Mucosa of stomach (tissue), 1 donor: ENCODE measurements around the gene POGLUT3.

Source experiments
- H3K27me3 ChIP-seq: one replicate; pipeline ENCODE4 v1.7.0; 2013; ENCODE audit warnings: mild to moderate bottlenecking, low read length; ENCODE audit not compliant: control insufficient read depth, insufficient read depth
- H3K36me3 ChIP-seq: one replicate; pipeline ENCODE4 v1.7.0; 2013; ENCODE audit warnings: low read length; ENCODE audit not compliant: control insufficient read depth, insufficient read depth
- H3K4me1 ChIP-seq: one replicate; pipeline ENCODE4 v1.7.0; 2013; ENCODE audit warnings: mild to moderate bottlenecking, low read length; ENCODE audit not compliant: control insufficient read depth, insufficient read depth
- H3K4me3 ChIP-seq: one replicate; pipeline ENCODE4 v1.7.0; 2013; ENCODE audit warnings: low read length
- H3K9ac ChIP-seq: one replicate; pipeline ENCODE4 v1.7.0; 2013; ENCODE audit warnings: mild to moderate bottlenecking, low read length, moderate library complexity
- H3K9me3 ChIP-seq: one replicate; pipeline ENCODE4 v1.7.0; 2013; ENCODE audit warnings: mild to moderate bottlenecking, low read length, moderate library complexity; ENCODE audit not compliant: control insufficient read depth
- donor health status: Pancreatic carcinoma.

The POGLUT3 gene

DNA sequence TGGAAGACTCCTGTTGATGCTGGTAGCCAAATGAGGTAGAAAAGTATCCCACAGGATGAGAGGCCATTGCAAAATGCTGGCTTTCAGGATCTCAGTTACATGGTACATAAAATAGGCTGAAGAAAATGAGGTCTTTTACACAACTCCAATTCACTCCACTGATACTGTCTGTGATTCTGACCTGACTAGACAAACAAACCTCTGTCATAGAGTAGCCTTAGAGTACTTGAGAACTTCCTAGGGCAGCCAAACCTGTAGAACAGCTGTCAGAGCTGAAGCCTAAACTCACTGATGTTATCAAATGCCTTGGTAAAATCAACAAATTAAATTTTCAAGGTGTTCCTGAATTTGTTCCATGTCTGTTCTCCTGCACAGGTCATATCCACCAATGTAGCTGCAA, 26.2 kb upstream of the POGLUT3 start:
- no peaks in the 10 kb centered on the region for H3K36me3 ChIP-seq
- no peaks in the 10 kb centered on the region for H3K9me3 ChIP-seq
- no peaks in the 10 kb centered on the region for H3K4me1 ChIP-seq
- no peaks in the 10 kb centered on the region for H3K27me3 ChIP-seq
- no peak overlapping the region for H3K4me3 ChIP-seq
- H3K9ac ChIP-seq, result no peak overlapping the region

GRCh38 chr11:108522318-108522717, 24.1 kb upstream of the POGLUT3 start:
- Histone ChIP-seq H3K4me3 (no peak overlapping the region), H3K27me3 (no peaks in the 10 kb centered on the region), H3K9me3 (no peaks in the 10 kb centered on the region), H3K9ac (no peak overlapping the region), H3K4me1 (no peaks in the 10 kb centered on the region), H3K36me3 (no peaks in the 10 kb centered on the region)

DNA sequence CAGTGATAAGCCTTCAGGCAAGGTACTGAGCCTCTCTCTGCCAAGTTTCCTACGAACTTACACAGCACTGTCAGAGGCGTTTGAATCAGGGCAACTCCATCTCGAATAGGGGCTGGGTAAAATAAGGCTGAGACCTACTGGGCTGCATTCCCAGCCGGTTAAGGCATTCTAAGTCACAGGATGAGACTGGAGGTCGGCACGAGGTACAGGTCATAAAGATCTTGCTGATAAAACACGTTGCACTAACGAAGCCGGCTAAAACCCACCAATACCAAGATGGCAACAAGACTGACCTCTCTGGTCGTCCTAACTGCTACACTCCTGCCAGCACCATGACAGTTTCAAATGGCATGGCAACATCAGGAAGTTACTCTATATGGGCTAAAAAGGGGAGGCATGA, 20.4 kb upstream of the POGLUT3 start:
- no peak overlapping the region for H3K4me3 ChIP-seq
- peaks cover 4% of the 10 kb centered on the region for H3K36me3 ChIP-seq
- no peaks in the 10 kb centered on the region for H3K27me3 ChIP-seq

DNA sequence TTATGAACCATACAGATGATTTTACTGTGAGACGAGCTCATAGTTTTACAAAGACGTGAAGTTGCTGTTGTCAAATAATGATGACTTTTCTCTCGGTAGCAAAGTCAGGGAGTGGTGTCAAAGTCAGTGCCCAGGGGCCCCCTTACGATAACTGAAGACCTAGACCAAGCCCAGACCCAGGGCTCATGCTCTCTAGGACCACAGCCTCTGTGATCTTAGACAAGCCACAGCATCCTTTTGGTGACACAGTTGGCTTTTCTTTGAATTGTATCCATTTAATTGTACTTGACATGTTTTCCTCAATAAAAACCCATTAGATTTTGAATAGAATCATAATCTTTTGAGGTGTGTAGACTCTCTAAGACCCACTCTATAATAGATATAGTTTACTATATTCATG, 17.9 kb upstream of the POGLUT3 start:
- Histone ChIP-seq H3K27me3 (no peaks in the 10 kb centered on the region), H3K4me1 (no peaks in the 10 kb centered on the region), H3K4me3 (no peak overlapping the region), H3K9me3 (no peaks in the 10 kb centered on the region), H3K36me3 (peaks cover 6% of the 10 kb centered on the region), H3K9ac (no peak overlapping the region)

More for the DNA sequence above, 20.4 kb upstream of the POGLUT3 start:
- Histone ChIP-seq H3K9ac (no peak overlapping the region), H3K4me1 (no peaks in the 10 kb centered on the region), H3K9me3 (no peaks in the 10 kb centered on the region)

GRCh38 chr11:108512708-108513107, 14.5 kb upstream of the POGLUT3 start:
- Histone ChIP-seq H3K27me3 (no peaks in the 10 kb centered on the region), H3K9ac (no peak overlapping the region), H3K9me3 (no peaks in the 10 kb centered on the region), H3K4me3 (no peak overlapping the region), H3K4me1 (no peaks in the 10 kb centered on the region), H3K36me3 (peaks cover 6% of the 10 kb centered on the region)

- no peaks in the 10 kb centered on the region for H3K4me1 ChIP-seq
- H3K36me3 ChIP-seq, result peaks cover 6% of the 10 kb centered on the region
- no peaks in the 10 kb centered on the region for H3K27me3 ChIP-seq
- no peaks in the 10 kb centered on the region for H3K9me3 ChIP-seq
- H3K9ac ChIP-seq, result no peak overlapping the region
- H3K4me3 ChIP-seq, result no peak overlapping the region
Observed at GRCh38 chr11:108511851-108512474, 13.8 kb upstream of the POGLUT3 start.

- Histone ChIP-seq H3K4me3 (no peak overlapping the region), H3K9me3 (no peaks in the 10 kb centered on the region), H3K36me3 (peaks cover 5% of the 10 kb centered on the region), H3K4me1 (no peaks in the 10 kb centered on the region), H3K27me3 (no peaks in the 10 kb centered on the region), H3K9ac (no peak overlapping the region)
Observed at GRCh38 chr11:108508653-108509593, 10.7 kb upstream of the POGLUT3 start.

GRCh38 chr11:108501396-108501795, 3.2 kb upstream of the POGLUT3 start:
- H3K9me3 ChIP-seq, result no peaks in the 10 kb centered on the region

GRCh38 chr11:108500721-108501120, 2.5 kb upstream of the POGLUT3 start:
- Histone ChIP-seq H3K36me3 (no peaks in the 10 kb centered on the region), H3K27me3 (no peaks in the 10 kb centered on the region), H3K4me3 (no peak overlapping the region), H3K9ac (no peak overlapping the region), H3K4me1 (no peaks in the 10 kb centered on the region), H3K9me3 (no peaks in the 10 kb centered on the region)

More at GRCh38 chr11:108501396-108501795, 3.2 kb upstream of the POGLUT3 start:
- no peaks in the 10 kb centered on the region for H3K4me1 ChIP-seq
- H3K27me3 ChIP-seq, result no peaks in the 10 kb centered on the region
- no peaks in the 10 kb centered on the region for H3K36me3 ChIP-seq
- no peak overlapping the region for H3K4me3 ChIP-seq
- H3K9ac ChIP-seq, result no peak overlapping the region

DNA sequence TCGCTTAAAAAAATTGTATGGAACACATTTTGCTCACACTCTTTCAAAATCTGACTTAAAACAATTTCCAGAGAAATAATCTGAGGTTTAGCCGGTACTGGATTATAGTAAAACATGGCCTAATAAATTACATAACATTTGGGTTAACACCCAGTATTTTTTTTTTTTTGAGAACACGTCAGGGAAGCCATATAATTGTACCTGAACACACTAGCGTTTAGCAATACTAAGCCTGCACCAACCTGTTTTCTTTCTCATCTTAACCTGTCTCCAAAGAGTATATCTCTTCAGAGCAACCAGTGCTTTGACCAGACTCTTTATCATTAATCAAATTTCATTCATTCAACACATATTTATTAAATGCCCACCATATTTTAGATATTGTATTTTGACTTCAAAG, 2.0 kb upstream of the POGLUT3 start:
- no peaks in the 10 kb centered on the region for H3K36me3 ChIP-seq
- no peak overlapping the region for H3K9ac ChIP-seq
- H3K9me3 ChIP-seq, result no peaks in the 10 kb centered on the region
- H3K4me1 ChIP-seq, result no peaks in the 10 kb centered on the region
- H3K4me3 ChIP-seq, result no peak overlapping the region
- no peaks in the 10 kb centered on the region for H3K27me3 ChIP-seq

GRCh38 chr11:108498816-108499408, 728 bp upstream of the POGLUT3 start:
- peak overlapping the region; percentile 72 for H3K9ac ChIP-seq
- no peaks in the 10 kb centered on the region for H3K4me1 ChIP-seq
- H3K4me3 ChIP-seq, result no peak overlapping the region
- H3K27me3 ChIP-seq, result no peaks in the 10 kb centered on the region
- no peaks in the 10 kb centered on the region for H3K9me3 ChIP-seq
- no peaks in the 10 kb centered on the region for H3K36me3 ChIP-seq
